Calu3 (cell line): ENCODE data around the gene CSTB. TPM values are rescaled to one million over a fixed set of nuclear protein-coding genes. Genes with fewer than 3 reads are reported as not detected.

Experiments used
- BruUV-seq: library from RNA; stranded (reverse); fragments of 400-500 nt; replicated peaks from 2 replicates; lab custom pipeline; 2021; lab: Mats Ljungman, UMichigan
- CTCF ChIA-PET: fragments of 300-600 bp; sonication (Branson Sonifier 250); formaldehyde crosslinking; loops from one replicate; lab custom pipeline; 2022; ENCODE audit warnings: antibody characterized with exemption; lab: Charles Lee
- DNase-seq: peaks from one replicate; pipeline ENCODE4 v3.0.0; 2022
- H3K27ac Mint-ChIP-seq: one replicate; pipeline ENCODE4 v1.8.0; 2022; ENCODE audit warnings: mixed read lengths; ENCODE audit not compliant: unreplicated experiment
- H3K27me3 Mint-ChIP-seq: one replicate; pipeline ENCODE4 v1.8.0; 2022; ENCODE audit warnings: mixed read lengths; ENCODE audit not compliant: unreplicated experiment
- H3K36me3 Mint-ChIP-seq: one replicate; pipeline ENCODE4 v1.8.0; 2022; ENCODE audit warnings: mild to moderate bottlenecking, moderate library complexity, mixed read lengths; ENCODE audit not compliant: insufficient read depth, unreplicated experiment
- H3K4me1 Mint-ChIP-seq: one replicate; pipeline ENCODE4 v1.8.0; 2022; ENCODE audit warnings: mild to moderate bottlenecking, low read depth, mixed read lengths; ENCODE audit not compliant: unreplicated experiment
- H3K4me3 Mint-ChIP-seq: one replicate; pipeline ENCODE4 v1.8.0; 2022; ENCODE audit warnings: mild to moderate bottlenecking, low read depth, moderate library complexity, mixed read lengths; ENCODE audit not compliant: unreplicated experiment
- H3K9me3 Mint-ChIP-seq: one replicate; pipeline ENCODE4 v1.8.0; 2022; ENCODE audit warnings: low read depth, mixed read lengths; ENCODE audit not compliant: unreplicated experiment
- CTCF ChIP-seq: fragments of 200-600 bp; IDR thresholded peaks from one replicate; pipeline ENCODE4 v1.8.0; 2022; ENCODE audit warnings: antibody characterized with exemption; ENCODE audit not compliant: unreplicated experiment
- intact Hi-C: fragments of 100-400 bp; cut with micrococcal nuclease; formaldehyde crosslinking; loops from one replicate; pipeline ENCODE4 v1.10.0; 2022; ENCODE audit not compliant: unreplicated experiment
- total RNA-seq: library from RNA; stranded (reverse); gene quantifications from 2 replicates; pipeline ENCODE4 v1.2.3, GENCODE V29; 2022

The CSTB gene
- total RNA-seq, 1 experiment from 2014 or later: 105 TPM

- Mint-ChIP-seq H3K9me3 (no peaks in the 10 kb centered on the region), H3K4me1 (peaks cover 19% of the 10 kb centered on the region), H3K27me3 (no peaks in the 10 kb centered on the region), H3K4me3 (no peak overlapping the region), H3K27ac (peak overlapping the region; percentile 99), H3K36me3 (peaks cover 64% of the 10 kb centered on the region)
- DNase-seq: no peak
- BruUV-seq: TSS peak; percentile 9
- TF ChIP-seq CTCF: no peak
- CTCF ChIA-PET: no interaction called here
- intact Hi-C loops: no loop called here
Measured at GRCh38 chr21:43769325-43769958, 6.7 kb downstream of the CSTB start.

- CTCF ChIA-PET: interaction anchor here (0.6 kb wide), 1 partner anchor 10 kb away, joined by 4 read pairs; no protein-coding TSS in a partner anchor
- BruUV-seq: no TSS peak
- Mint-ChIP-seq H3K36me3 (peaks cover 58% of the 10 kb centered on the region), H3K4me3 (peak overlapping the region; percentile 54), H3K4me1 (peaks cover 19% of the 10 kb centered on the region), H3K27me3 (no peaks in the 10 kb centered on the region), H3K27ac (peak overlapping the region; percentile 99), H3K9me3 (no peaks in the 10 kb centered on the region)
- intact Hi-C loops: no loop called here
- no peak for DNase-seq
- TF ChIP-seq CTCF: no peak
Measured at GRCh38 chr21:43768868-43769167, 7.3 kb downstream of the CSTB start.

- peaks cover 58% of the 10 kb centered on the region for H3K36me3 Mint-ChIP-seq
- no TSS peak for BruUV-seq
- intact Hi-C loops: no loop called here
- H3K4me3 Mint-ChIP-seq: peak overlapping the region; percentile 54
- H3K27me3 Mint-ChIP-seq: no peaks in the 10 kb centered on the region
- no peaks in the 10 kb centered on the region for H3K9me3 Mint-ChIP-seq
- DNase-seq: peak; percentile 74
- CTCF ChIA-PET: interaction anchor here (0.6 kb wide), 1 partner anchor 9 kb away, joined by 4 read pairs; no protein-coding TSS in a partner anchor
- no peak for TF ChIP-seq CTCF
- peaks cover 19% of the 10 kb centered on the region for H3K4me1 Mint-ChIP-seq
- H3K27ac Mint-ChIP-seq: peak overlapping the region; percentile 99
Measured at GRCh38 chr21:43767984-43768867, 7.9 kb downstream of the CSTB start.

- CTCF ChIA-PET: no interaction called here
Measured at GRCh38 chr21:43767498-43767983, 8.6 kb downstream of the CSTB start.

More at GRCh38 chr21:43767498-43767983, 8.6 kb downstream of the CSTB start:
- H3K4me3 Mint-ChIP-seq: peak overlapping the region; percentile 54
- no peak for DNase-seq
- H3K27ac Mint-ChIP-seq: peak overlapping the region; percentile 99
- peaks cover 19% of the 10 kb centered on the region for H3K4me1 Mint-ChIP-seq
- intact Hi-C loops: no loop called here
- TF ChIP-seq CTCF: no peak
- no TSS peak for BruUV-seq
- H3K36me3 Mint-ChIP-seq: peaks cover 60% of the 10 kb centered on the region
- no peaks in the 10 kb centered on the region for H3K9me3 Mint-ChIP-seq
- no peaks in the 10 kb centered on the region for H3K27me3 Mint-ChIP-seq
